Measurements from ENCODE around the gene TAOK2.
"Not testable (repeated sequence)": the region's sequence is repeated elsewhere in the genome, so short reads cannot be mapped to it uniquely, and the experiment has no call there.

TAOK2 gene

DNA sequence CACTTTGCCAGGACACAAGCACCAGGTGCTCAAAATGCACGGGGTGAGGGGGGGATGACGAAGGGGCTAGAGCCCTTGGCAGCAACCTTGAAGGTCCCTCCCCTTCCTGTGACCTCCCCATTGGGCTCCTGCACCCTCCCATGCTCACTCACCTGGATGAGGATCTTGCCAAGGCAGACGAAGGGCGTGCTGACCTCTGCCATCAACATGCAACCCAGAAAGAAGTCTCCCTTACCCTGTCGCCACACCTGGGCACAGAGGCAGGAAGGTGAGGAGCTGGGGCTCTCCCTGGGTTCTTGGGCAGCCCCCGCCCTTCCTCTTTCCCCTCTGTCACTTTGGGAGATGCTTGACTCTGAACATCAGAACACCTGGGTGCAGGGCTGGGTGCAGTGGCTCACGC, 51.9 kb downstream of the TAOK2 start:
- DNase-seq (ENCODE audit: low spot score), result no peak

DNA sequence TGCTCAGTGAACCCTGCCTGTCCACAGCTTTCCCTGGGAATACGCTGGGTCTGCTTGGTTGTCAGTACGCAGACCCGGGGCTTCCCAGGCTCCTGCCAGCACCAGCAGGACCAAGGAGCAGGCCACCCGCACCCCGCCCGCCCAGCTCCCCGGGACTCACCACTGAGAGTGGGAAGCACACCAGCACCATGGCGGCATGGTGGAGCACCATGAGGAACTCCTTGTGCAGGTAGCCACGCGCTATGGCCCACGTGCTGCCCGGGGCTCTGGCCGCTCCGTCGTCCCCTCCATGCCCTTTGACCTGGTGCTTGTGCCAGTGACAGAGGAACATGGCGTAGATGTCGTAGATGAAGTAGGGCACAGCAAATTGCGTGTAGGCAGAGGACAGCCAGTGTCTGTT, 52.8 kb downstream of the TAOK2 start:
- no peak for DNase-seq (ENCODE audit: low spot score)

DNA sequence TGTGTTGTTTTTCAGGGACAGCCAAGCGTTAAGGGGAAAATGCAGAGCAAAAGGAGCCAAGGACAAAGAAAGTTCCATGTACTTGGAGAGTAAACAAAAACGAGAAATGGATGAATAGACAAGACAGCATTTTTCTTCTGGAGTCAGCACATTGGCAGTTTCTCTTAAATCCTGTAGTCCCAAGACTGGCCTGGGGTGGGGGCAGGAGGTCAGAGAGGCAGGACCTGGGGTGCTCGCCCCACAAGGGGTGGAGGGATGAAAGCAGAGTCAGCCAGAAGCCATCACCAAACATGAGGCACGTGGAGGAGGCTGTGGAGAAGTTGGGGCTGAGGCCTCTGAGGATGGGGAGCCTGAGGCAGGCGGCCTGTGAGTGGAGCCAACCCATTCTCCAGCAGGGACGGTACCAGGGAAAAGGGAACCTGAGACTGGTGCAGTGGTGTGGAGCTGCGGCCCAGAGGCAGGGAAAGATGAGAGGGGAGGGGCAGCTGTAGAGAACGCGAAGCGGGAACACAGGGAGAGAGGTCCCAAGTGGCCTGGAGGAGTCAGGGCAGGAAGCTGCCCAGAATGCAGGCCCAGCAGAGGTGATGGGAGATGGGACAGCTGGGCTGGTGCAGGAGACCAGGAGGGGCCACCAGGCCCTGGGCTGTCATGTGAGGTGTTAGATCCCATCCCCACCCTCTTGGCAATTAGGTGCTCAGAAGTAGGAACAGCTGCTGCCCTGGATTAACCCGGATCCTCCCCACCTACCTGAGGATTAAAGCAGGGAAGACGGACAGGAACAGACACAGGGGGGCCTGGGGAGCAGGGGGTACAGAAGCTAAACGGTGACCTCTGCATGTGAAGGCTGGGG, 54.1 kb downstream of the TAOK2 start:
- no peak for DNase-seq (ENCODE audit: low spot score)

DNA sequence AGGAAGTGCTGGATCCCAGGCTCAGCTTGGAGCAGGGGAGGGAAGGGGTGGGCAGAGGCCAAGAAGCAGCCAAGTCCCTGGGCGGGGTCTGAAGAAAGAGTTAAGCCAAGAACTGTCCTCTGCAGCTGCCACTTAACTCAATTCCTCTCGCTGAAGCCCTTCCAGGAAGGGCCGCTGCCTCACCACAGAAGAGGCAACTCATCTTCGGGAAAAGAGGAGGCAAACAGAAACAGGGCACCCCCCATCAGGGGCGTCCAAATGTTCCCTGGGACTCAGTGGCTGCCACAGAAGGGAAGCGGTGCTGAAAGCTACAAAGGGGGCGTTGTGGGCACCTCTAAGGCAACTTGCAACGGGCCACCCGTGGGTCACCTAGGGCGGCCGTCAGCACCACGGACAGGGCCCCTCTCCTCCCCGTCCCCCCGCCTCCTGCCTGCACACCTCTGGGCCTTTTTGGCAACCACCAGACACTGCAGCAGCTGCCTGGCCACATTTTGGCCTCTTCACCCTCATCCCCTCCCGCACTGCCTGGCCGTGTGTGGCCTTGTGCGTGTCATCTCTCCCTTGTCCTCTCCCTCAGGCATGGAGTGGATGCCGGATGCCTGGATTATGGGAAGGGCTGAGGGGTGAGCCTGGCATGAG, 54.9 kb downstream of the TAOK2 start:
- no peak for DNase-seq (ENCODE audit: low spot score)

DNA sequence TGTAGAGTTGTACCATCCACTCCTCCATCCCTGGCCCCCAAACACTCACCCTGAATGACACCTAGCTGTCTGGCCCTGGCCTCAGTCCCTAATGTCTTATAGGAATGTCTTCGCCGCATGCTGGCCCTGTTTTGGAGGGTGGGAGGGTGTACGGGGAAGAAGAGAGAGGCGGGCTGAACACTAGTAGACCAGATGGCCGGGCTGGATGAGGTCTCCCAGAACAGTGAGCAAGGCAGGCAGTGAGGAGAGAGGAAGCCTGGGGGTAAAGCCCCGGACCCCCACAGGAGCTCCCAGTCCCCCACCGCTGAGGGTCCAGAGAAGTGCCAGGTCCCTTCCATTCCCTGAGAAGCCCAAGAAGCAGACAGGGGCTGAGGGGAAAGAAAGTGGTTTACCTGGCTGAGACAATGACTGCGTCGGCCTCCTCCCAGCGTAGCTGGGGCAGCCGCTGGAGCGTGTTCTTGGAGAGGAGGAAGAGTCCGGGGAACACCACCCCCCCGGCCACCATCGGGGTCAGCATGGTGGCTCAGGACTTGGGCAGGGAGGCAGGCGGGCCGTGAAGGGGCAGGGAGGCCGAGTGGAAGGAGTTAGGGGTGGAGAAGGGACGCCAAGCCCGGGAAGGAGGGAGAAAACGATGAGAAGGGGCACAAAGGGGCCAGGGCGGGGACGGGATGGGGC, 56.5 kb downstream of the TAOK2 start:
- DNase-seq (ENCODE audit: low spot score), result no peak

DNA sequence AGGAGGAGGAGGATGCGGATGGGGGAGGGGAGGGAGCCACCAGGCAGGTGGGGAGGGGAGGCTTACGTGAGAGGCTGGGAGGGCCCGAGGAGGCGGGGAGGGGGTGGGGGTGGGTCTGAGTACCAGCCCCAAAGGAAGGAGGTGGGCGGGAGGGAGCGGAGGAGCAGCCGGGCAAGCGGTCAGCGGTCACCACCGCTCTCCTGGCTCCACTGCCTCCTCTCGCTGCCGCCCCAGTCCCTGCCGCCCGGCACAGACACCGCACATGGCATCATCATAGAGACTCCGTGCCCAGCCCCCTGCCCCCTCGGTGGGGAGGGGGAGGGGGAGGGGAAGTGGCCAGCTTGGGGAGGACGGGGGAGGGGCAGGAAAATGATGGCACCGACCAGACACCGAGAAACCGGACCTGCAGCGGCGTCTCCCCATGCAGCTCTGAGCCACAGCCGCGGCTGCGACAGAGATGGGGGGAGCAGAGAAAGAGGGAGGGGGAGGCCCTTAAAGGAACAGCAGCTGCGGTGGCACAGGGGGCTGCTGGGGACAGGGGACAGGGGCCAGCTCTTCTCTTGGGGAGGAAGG, 57.3 kb downstream of the TAOK2 start, which contains the start of gene TLCD3B:
Gene TLCD3B (minus strand): TSS at position 431 of the 573 bp plus-strand sequence. CDS start 744 bp downstream, outside the sequence.
- no peak for DNase-seq (ENCODE audit: low spot score)

DNA sequence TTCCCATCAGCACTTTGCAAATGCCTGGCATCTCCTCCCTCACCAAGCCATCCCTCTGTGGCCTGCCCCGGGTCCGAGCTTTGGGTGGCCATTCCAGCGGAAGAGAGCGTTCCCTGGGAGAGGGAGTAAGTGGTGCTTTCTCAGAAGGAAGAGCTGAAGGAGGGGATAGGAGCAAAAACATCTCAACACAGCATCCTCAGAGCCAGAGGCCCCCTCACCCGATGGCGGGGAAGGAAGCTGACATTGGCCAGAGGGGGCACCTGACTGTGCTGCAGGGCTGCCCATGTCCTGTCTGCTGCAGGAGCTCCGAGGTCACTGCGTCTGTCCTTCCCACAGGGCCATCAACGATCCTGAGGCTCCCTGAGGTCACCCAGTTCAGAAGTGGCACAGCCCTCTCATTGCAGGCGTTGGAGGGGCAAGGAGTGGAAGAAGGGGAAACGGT, 57.8 kb downstream of the TAOK2 start:
- no peak for DNase-seq (ENCODE audit: low spot score)

DNA sequence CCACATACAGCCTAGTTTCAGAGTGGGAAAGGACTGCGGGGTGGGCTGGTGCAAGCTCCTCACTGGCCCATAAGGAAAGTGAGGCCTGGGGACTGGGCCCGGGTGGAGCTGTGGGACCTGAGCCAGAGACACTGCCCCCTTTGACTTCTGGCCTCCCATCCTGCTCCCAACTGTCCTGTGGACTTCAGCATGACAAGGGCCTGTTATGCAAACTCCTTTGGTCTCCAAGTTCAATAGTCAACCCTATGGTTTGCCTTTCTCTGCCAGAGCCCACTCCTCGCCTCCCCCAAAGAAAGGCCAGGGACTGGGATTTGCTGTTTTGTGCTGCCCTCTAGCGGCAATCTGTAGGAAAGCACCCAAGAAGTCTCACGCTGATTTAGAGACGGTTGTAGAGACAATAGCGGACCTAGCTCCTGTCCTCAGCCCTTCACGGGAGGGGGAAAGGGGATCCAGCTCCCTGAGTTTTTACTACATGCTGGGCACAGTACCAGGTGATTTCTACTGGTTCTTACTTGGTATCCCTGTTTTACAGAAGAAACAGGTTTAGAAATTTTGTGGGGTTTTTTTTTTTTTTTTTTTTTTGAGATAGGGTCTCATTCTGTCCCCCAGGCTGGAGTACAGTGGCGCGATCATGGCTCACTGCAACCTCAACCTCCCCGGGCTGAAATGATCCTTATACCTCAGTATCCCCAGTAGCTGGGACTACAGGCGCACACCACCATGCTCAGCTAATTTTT, 58.6 kb downstream of the TAOK2 start:
- DNase-seq (ENCODE audit: low spot score), result no peak

DNA sequence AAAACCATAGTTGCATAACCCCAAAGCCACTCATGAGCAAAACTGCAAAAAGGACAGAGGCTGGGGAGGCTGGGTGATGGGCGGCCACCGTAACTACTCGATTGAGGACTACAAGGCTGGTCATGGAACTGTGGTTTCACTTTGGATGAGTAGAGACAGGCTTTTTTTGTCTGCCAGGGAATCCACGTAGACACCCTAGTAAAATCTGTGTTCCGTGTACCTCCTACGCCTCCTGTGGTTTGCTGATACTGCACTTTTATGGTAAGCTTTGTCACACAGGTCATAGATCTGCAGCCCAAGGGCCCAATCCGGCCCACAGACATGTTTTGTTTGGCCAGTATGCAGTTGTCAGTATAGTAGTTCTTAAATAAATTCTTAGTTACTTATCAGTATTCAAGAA, 59.6 kb downstream of the TAOK2 start:
- DNase-seq (ENCODE audit: low spot score), result no peak

DNA sequence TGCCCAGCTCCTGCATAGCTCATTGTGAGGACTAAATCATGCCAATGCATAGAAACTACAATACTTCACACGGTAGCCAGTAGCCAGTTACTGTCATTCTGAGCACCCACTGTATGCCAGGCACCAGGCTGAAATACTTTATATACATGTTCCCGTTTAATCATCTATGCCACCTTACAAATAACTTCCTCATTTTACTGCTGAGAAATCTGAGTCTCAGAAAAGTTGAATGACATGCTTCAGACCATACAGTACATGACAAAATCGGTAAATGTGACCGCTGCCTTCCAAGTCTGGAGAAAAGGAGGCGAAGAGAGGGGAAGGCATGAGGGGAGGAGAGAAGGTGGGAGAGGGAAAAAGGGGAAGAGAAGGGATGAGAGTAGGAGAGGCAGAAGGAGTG, 66.6 kb downstream of the TAOK2 start:
- DNase-seq (ENCODE audit: low spot score), result no peak

DNA sequence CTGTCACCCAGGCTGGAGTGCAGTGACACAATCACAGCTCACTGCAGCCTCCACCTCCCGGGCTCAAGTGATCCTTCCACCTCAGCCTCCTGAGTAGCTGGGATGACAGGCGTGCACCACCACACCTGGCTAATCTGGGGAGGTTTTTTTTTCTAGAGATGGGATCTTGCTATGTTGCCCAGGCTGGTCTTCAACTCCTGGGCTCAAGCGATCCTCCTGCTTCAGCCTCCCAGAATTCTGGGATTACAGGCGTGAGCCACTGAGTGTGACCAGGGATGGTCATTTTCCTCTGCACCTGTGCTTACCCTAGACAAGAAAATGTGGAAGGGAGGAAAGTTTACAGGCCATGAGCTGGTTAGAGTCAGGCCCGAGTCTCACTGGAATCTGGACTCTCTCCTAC, 67.0 kb downstream of the TAOK2 start:
- DNase-seq (ENCODE audit: low spot score), result not testable (repeated sequence)

DNA sequence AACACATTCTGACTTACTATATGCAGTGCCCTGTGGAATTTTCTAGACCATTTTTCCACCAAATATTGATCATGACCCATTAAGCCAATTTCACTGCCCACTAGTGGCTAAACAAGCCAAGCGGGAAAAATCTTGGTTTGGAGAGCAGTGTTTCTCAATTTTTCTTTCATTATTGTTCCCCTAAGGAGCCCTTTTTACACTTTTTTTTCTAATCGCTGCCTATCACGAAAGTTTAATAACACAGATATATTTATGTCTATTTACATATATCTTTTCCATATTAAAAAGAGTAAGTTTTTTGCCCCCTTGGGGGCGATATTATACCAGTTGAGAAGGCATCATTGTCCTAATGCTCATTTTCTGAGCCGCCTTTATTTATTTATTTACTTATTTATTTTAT, 68.2 kb downstream of the TAOK2 start:
- no peak for DNase-seq (ENCODE audit: low spot score)
